MV-4-11 (cell line): ENCODE results near the gene ARHGEF4.
"Not testable (repeated sequence)": the region's sequence is repeated elsewhere in the genome, so short reads cannot be mapped to it uniquely, and the experiment has no call there.

Experiments
- DNase-seq: peaks from one replicate; lab custom pipeline; 2025; lab: John Stamatoyannopoulos, UW

Gene ARHGEF4

DNA sequence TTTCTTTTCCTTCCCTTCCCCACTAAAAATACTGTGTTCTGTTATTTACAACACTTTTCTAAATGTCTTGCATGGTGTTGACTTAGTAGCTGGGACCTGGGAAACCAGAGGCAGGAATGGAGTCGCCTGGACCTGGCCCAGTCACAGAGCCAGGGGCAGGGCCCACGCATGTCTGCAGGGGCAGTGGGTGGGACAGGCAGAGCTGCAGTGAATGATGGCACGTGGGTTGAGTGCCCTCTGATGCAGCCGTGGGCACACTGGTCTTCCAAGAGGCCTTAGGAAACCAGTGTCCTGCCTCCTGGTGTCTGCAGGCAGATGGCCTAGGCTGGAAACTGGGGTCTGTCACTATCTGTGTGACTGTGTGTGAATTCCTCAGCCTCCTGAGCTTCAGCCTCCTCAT lies 46.8 kb downstream of the ARHGEF4 start:
- DNase-seq: no peak

DNA sequence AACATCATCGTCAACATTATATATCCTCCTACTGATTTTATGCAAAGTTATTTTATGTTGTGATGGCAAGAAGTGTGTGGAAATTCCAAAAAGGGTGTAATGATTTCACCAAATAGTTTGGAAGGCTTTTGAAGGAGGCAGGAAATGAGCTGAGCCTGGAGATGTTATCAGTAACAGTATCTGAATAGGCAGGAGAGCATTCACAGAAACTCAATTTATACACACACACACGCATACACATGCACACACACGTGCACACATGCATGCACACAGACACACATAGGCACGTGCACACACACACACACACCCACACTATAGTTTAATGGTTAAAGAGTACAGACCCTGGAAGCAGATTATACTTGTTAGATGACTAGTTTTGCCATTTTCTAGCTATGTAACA lies 47.3 kb downstream of the ARHGEF4 start:
- DNase-seq: no peak

DNA sequence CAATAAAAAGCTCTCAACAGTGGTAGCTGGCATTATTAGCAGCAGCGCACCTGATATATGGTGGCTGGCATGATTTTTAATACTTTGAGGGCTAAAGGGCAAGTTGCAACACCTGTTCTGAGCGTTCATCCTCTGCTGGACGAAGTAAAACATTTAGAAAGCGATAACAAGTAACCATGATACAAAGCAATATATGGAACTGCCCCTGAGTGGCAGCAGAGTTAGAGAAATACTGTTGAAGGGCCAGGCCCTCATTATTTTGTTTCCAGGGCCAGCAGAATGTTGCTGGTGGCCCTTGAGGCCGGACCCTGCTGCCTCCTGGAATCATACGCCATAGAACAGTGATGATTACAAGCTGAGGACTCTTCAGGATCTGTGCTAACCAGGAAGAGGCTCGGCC lies 47.8 kb downstream of the ARHGEF4 start:
- DNase-seq: no peak

DNA sequence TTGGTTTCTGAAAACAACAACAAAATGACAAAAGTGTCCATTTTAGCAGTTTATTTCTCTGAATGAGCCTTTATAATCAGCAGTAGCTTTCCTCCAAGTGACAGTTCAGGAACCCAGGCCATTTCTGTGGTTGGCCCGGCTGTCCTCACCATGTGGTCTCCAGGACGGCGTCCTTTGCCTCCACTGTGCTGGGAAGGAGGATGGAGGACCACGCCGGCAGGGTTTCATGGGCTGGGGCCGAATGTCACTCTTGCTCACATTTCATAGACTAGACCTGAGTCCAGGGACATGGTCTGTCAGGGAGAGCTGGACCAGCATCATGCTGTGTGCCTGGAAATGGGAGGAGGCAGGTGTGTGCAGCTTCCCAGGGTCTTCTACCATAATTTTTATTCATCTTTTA lies 50.9 kb downstream of the ARHGEF4 start:
- no peak for DNase-seq

DNA sequence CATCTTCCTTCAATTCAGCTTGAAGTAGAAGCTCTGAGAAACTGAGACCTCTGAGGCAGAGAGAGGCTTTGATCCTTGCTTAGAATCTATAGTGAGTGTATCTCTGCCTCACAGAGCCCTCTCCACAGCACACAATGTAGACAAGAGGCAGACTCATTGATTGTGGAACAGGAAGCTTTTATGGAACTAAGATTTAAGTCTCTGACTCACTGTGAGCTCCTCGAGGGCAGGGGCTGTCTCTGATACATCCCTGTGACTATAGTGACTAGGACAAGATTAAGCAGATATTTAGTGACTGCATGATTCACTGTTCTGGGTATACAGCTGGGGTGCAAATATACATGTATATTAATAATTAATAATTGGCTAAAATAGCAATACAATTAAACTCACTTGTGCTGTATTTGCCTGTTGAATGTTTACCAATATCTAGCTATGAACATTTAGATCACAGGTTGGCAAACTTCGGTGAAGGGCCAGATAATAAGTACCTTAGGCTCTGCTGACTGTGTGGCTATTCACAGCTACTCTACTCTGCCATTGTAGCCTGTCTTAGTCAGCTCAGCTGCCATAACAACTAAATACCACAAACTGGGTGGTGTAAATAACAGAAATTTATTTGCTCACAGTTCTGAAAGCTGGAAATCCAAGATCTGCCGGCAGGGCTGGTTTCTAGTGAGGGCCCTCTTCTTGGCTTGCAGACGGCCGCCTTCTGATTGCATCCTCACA lies 54.4 kb downstream of the ARHGEF4 start:
- no peak for DNase-seq

DNA sequence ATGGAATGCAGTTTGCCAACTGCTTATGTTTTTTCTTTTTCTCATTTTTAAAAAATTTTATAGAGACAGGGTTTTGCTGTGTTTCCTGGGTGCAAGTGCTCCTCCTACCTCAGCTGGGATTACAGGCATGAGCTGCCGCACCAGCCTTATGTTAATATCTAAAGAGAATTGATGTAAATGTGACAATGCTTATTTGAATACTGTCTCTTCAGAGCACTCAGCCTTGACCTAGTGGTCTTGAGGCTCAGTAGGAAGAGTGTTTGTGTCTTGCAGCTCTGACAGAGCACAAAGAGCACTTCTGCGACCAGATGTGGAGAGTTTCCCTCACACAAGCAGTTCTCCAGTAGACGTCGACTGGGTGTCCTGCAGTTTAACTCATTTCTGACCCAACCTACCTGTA lies 55.3 kb downstream of the ARHGEF4 start:
- no peak for DNase-seq

DNA sequence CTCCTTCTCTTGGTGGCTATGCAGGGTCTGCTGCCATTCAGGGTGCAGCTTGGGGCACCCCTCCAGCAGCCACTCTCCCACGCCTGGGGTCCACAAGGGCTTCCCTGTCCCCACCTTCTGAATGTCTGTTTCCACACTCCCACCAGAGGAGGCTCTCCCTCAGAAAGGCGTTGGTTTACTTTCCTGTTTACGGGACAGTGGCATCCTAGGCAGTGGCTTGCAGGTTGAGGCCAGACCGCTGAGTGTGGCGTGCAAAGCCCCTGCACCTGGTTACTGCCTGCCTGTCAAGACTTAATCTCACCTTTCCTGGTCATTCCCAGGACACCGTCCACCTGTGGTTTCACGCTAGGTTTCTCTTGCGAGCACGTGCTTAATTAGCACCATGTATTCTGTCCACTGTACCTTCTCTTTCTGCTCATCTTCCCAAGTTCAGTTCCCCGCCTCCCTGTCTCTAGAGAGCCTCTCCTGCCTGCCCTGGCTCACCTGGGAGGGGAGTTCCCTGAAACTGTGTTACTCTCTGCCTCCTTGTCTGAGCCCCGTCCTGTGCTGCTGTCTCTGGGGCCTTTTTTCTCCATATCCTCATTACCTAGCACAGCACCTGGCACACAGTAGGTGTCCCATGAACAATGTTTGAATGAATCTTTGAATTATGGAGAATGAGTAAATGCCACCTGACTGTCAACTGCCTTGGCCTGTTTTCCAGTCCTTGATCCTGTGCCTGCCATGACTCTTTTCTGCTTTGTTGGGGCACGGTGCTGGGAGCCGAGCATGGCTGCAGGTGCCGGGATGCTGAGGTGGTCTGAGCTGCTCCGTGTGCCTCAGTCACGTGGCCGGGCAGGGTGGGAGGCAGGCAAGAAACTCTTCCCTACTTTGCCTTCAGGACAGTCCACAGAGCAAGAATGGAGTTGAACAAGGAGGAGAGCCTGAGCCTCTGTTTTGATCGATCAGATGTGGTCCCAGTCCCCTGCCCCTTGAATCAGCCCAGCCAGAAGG lies 56.4 kb downstream of the ARHGEF4 start:
- no peak for DNase-seq

DNA sequence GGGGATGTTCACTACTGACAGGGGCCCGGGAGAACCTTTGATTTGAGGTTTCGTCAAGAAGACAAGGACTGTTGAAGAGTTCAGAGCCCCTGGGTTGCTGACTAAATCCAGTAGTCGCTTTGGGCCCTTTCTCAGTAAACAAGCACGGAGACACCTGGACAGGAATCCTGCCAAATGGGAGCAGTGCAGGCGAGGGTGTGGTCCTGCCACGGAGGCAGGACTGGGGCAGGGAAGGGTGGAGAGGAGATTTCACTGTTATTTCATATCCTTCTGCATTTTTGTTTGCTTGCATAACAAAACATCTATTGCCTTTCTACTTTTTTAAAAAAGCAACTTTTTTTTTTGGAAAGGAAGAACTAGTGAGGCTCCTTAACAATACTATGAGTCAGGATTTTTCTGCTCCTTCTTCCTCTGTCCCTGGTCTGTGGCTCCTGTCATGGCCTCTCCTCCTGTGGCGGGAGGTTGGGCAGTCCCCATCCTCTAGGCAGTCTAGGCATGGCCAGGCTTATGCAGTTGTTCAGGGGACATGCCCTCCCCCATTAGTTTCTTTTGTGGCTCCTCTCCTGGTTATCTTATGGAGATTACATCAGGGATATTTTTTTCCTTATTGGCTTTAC lies 57.7 kb downstream of the ARHGEF4 start:
- DNase-seq: no peak

DNA sequence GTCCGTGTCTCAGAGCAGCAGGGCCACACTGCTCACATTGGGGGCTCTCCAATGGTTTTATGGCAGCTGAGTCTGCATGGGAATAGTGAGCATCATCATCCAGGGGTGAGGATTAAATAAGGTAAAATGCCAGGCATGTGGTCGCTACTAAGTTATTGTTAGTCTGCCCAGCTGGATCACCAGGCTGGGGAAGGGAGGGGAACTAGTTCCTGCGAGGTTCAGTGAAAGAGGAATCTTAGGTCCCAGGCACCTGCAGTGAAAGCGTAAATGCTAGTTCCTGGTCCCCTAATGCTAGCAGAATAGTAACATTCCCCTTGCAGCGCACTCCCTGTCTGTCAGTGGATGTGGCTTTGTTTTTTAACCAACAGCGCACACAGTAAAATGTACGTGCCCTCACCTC lies 60.1 kb downstream of the ARHGEF4 start:
- no peak for DNase-seq

DNA sequence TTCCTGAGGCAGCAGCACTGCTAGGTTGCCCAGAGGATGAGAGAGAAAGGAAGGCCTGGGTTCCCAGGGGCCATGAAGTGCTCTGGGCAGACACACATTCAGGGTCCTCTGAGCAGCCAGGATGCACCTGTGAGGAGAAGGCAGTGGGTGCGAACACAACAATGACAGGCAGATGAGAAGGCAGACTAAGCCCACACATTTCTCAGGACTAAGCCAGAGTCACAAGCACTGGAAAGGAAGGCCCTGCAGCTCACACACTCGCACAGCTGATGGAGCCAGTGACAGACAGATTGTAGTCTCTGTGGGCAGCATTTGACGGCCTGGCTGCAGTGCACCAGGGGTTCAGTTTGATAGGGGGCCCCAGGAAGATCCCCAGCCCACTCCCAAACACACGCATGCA lies 61.8 kb downstream of the ARHGEF4 start:
- no peak for DNase-seq

DNA sequence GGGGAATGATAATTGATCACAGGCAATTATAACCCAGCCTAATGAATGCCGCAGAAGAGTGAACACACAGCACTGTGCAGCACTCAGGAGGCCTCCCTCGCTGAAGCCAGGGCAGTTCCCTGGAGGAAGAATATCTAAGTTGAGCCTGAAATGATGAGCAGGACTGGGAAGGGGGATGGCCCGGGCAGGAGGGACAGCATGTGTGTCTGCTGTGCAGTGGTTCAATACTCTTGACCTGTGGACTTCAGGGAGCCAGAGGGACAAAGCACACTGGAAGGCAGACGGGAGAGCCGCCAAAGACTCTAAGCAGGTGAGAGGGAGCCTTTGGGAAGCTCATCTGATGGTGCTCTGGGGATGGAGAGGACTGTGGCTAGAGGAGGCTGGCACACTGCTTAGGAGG lies 62.6 kb downstream of the ARHGEF4 start:
- no peak for DNase-seq

DNA sequence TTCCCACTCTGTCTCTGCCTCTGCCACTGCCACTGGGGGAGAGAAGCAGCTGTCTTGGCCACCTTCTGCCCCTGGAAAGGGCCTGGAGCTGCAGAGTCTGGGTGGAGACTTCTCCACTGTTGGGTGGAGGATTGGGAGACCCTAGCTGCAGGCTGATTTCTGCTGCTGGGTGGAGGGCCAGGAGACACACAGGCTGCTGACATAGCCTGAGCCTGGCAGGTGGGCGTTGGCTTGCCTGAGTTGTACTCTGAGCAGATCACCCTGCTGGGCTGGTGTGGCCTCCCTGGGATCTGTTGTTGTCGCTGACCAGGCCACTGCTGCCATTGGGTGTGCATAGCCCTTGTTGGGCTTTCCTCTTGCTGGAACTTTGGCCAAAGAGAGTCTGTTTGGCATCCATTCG lies 64.3 kb downstream of the ARHGEF4 start:
- no peak for DNase-seq

DNA sequence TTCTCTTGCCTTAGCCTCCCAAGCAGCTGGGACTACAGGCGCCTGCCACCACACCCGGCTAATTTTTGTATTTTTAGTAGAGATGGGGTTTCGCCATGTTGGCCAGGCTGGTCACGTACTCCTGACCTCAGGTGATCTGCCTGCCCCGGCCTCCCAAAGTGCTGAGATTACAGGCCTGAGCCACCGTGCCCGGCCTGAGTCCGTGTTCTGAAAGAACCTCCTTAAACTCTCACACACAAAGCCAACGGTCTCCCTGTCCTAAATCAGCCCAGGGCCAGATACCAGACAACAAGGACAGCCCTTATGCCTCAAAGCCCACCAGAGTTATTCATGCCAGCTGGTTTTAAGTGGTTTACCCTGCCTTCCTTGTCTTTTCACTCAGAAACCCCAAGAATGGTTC lies 64.9 kb downstream of the ARHGEF4 start:
- not testable (repeated sequence) for DNase-seq

DNA sequence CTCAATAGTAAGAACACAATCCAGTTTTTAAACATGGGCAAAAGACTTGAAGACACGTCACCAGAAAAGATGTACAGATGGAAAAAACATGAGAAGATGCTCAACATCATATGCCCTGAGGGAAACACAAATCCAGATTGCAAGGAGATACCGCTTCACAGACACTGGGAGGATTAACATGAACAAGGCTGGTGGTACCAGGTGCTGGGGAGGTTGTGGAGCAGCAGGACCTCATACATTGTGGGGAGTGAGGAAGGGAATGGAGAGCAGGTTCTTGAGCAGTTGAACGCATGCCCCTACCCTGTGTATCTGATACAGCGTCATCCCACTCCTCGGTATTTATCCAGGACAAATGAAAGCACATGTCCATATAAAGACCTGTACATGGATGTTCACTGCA lies 72.1 kb downstream of the ARHGEF4 start:
- no peak for DNase-seq

DNA sequence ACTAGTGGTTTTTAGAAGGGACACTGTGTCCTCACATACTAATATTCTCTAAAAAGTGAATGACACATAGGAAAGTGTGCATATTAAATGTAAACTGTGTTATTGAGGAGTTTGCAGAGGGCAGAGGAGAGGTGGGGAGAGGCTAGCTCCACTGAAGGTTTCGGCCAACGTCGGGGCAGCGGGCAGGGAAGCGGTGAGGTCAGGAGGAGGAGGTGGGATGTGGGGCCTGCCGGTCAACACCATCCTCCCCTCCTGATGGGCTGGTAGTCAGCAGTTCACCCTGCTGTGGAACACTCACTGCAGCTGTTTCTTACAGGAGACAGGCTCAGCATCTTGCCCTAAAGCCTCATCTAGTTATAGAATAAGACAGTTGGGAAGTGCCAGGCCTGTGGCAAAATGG lies 74.2 kb downstream of the ARHGEF4 start:
- no peak for DNase-seq

DNA sequence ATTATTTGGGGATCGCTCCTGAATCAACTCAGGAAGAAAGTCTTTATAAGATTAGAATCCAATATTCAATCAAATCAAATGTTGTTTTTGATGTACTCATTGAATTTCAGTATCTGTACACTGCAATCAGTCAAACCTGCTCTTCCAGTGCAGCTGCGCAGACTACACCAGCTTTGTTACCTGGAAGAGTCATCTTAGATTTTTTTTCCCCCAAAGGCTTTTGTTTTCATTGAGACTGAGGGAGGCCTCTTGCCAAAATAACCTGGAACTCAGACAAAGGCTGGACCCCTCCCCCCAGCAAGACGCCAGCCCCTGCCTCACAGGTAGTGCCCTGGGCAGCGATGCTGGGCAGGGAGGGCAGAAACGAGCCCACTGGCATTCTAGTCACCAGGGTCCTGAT lies 74.8 kb downstream of the ARHGEF4 start:
- DNase-seq: no peak

DNA sequence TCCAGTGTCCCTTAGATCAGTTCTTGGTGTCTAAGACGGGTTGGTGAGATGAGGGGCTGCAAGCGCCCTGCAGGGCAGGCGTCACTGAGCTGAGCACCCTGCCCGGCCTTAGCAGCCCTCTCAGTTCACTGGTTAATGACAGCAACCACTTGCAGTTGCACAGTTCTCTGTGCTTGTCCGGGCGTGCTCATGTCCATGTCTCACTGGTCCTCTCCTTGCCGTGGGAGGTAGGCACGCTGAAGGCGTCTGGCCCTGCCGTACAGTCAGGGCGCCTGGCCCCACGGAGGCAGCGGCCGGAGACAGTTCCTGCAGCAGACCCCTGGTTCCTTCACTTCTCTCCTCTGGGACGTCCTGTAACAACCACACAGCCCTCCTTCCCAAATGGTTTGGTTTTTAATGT lies 75.3 kb downstream of the ARHGEF4 start:
- DNase-seq: no peak

DNA sequence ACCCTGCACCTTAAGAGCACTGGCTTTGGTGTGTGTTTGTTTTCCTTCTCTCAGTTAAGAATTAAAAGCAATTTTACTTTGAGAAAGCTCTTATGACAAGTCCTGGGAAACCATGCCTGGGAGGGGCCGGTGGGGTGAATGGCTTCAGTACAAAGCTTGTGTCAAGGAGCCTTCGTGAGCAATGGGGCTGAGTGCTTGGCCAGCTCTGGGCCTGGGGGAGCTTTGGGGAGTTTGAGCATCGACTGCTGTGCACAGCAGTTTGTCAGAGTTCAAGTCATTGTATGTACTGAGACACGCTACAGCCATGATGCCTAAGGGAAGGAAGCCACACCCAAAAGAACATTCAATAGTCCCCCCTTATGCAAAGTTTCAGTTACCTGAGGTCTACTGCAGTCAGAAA lies 75.8 kb downstream of the ARHGEF4 start:
- DNase-seq: no peak

DNA sequence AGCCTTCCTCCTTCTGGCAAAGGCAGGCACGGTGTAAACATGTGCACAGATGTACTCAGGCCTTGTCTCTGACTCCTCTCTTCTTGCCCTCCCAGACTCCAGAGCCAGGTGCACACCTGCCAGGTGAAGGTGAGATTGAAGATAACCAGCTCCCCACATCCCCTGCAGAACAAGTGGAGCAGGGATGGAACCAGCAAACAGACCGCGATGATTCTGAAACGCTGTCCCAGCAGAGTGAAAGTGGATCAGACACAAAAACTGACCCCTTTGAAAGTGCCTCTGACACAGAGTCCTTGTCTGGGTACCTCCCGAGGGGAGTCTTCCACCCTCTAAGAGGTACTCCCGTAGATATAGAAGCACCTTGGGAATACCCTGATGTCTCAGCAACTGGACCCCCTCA lies 77.2 kb downstream of the ARHGEF4 start:
- DNase-seq: no peak

DNA sequence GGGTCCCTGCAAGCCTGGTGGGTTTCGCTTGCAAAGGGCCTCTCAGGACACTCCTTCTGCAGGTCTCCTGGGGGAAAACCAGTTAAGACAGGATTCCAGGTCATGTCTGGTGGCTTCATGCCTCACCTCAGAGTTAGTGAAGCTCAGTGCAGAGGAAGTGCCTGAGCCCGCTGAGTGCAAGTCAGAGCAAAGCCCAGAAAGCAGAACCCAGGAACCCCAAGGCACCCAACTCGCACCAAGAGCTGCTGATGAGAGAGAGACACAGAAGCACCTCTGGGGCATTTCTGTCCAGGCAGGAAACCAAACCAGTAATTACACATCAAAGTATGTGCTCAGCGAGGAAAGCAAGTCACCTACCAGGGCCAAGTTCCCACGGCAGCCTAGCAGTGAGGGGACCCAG lies 78.4 kb downstream of the ARHGEF4 start:
- DNase-seq: no peak

DNA sequence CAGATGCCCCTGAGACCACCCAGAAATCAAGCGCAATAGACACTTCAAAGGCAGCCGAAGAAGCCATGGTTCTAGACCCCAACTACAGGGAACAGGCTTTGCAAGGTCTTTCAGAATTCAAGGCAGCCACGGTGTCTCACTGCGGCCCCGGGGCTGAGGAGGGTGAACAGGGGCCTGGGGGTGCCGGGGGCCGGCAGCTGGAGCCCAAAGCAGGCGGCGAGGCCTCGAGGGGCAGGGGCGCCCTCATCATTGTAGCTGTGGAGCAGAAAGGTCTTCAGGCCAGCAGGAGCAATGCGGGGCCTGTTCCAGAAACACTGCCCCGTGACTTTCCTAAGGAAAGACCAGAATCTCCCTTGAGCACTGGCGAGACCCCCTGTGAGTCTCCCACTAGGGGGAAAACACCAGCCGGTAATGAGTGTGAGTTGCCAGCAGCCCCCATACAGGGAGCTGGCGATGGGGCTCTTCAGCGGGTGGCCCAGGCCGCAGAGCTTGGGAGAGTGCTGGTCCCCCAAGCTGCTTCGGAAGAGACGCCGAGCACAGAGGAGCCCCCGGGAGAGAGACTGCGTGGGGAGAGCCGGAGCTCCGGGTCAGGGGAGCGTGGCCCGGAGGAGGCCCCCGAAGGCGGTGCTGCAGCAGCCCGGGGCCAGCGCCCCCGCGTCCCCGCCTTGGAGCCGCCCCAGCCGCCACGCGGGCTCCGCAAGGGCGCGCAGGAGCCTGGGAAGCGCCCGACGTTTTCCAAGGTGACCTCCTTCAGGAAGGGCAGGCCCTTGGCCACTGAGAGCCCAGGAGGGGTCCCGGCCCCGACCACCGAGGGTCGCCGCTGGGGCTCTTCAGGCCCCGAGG lies 79.1 kb downstream of the ARHGEF4 start:
- DNase-seq: no peak

DNA sequence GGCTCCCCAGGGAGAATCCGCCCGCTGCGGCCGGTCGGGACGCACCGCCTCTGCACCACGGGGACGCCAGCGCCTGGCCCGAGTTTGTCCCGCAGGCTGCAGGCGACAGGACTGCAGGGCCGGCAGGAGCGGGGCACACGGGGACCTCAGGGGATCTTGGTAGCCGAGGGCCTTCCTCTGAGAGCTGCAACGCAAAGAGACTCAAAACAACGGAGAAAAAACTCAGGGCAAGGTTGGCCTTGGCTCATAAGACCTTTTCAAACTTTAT lies 79.7 kb downstream of the ARHGEF4 start:
- no peak for DNase-seq
